HG03378 (cell line): Measurements from ENCODE around the gene ATP2C1.

Source experiments
- ATAC-seq: cut with Tn5 transposase; IDR thresholded peaks from one replicate; pipeline ENCODE4 v1.9.1; 2021; ENCODE audit warnings: mild to moderate bottlenecking, moderate library complexity; ENCODE audit not compliant: unreplicated experiment

The ATP2C1 gene

GRCh38 chr3:130975251-130975650, 81.4 kb downstream of the ATP2C1 start:
- no peak for ATAC-seq

DNA sequence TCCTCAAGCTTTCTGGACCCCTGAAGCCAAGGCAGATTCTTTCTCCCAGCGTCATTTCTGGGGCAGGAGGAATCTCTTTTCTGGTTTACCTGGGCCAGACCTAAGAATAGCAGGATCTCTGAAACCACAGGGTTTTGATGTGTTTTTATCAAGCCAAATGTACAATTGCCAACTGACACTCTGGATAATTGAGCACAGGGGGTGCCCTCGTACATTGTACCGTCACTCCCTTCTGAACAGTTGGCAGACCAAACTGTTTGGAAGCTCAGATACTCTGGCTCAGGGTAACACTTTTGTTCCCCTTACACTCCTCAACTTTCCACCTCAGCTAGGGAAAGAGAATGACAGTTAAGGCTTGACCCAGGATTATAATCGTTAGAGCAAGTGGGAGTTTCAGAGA, 82.8 kb downstream of the ATP2C1 start:
- no peak for ATAC-seq

- no peak for ATAC-seq
Observed at GRCh38 chr3:130979117-130979516, 85.2 kb downstream of the ATP2C1 start.

DNA sequence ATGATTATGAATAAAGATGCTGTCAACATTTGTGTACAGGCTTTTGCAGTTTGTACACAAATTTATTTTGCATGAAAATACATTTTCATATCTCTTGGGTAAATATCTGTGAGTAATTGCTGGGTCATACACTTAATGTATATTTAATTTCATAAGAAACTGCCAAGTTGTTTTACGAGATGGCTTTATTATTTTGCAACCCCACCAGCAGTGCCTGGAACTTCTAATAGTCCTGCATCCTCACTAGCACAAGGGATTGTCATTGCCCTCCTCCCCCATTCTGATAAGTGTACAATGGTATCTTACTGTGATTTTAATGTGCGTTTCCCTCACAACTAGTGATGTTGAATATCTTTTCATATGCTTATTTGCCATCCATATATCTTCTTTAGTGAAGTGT, 87.6 kb downstream of the ATP2C1 start:
- ATAC-seq: no peak

- no peak for ATAC-seq
Observed at GRCh38 chr3:130990282-130990681, 96.4 kb downstream of the ATP2C1 start.

DNA sequence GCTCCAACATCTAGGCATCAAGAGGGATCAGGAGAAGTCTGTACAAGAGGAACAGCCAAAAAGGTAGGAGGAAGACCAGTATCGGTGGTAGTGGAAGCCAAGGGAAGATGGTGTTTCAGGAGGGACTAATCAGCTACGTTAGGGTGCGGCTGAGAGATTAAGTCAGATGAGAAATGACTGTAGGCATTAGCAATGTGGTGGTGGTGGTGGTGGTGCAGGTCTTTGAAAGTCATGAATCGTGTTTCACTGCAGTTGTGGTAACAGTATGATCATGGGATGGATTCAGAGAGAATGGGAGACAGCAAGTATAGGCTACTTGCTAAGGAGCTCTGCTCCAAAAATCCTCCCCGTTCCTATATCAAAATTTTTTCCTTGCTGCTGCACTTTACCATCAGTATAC, 97.2 kb downstream of the ATP2C1 start:
- ATAC-seq: no peak

DNA sequence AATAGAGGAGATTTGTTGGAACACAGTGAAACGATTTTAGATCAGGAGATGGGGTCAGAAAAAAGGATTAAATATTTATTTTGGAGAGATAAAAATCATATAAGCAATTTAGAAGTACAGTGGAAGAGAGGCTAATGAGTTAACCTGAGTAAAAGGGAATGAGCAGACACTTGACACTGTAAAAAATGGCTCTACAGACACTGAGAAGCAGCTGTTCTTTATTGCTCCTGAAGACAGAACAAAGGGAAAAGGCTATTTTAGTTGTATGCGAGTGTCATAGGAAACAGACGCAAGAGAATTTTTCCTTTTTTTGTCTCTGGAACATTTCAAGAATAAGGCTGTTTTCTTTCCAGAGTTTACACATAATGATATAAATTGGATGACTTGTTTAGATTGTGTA, 98.5 kb downstream of the ATP2C1 start:
- no peak for ATAC-seq

GRCh38 chr3:130997289-130997688, 103.4 kb downstream of the ATP2C1 start:
- no peak for ATAC-seq

- no peak for ATAC-seq
Observed at GRCh38 chr3:131001071-131001470, 107.2 kb downstream of the ATP2C1 start.

GRCh38 chr3:131004603-131005002, 110.7 kb downstream of the ATP2C1 start:
- no peak for ATAC-seq

DNA sequence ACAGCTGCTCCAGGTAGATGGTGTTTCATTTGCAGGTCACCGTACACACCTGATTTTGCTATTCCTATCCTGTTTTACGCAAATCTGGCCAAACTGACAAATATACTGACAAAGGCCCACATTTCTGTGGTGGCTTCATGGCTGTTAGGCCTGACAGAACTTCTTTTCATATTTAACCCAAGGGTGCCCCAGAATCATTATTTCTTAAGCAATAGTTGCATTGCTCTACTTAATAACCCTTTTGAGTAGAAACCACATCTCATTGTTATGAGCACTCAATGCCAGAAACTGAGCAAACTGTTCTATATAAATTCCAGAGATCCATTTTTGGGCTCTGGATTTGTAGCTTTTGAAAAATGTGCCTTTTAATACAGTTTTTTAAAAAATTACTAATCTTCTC, 113.4 kb downstream of the ATP2C1 start:
- no peak for ATAC-seq

DNA sequence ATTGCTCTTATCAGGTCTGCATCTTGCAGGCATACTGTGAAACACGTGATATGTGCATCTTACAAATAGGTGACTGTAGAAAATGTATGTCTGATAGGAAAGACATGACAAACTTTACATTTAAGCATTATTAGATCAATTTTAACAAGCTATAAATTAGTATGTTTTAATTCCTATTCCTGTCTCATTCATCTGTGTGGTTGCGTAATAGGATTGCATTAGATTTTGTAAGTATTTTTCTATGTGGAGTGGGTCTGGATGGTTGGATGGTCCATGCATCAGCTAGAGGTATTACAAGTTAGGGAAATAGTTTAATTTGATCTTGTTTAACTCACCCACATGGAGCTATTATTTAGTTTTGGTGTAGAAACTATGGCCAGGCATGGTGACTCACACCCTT, 113.9 kb downstream of the ATP2C1 start:
- no peak for ATAC-seq

DNA sequence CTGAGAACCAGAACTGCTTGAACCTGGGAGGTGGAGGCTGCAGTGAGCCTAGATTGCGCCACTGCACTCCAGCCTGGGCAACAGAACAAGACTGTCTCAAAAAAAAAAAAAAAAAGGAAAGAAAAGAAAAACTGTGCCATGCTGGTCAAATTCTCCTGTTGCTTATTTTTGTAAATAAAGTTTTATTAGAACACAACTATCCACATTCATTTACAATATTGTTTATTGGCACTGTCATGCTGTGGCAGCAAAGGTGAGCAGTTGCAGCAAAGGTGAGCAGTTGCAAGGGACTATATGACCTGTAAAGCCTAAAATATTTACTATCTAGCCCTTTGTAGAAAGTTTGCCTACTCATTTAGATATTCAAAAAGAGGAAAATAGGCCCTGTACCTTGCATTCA, 114.4 kb downstream of the ATP2C1 start:
- no peak for ATAC-seq

DNA sequence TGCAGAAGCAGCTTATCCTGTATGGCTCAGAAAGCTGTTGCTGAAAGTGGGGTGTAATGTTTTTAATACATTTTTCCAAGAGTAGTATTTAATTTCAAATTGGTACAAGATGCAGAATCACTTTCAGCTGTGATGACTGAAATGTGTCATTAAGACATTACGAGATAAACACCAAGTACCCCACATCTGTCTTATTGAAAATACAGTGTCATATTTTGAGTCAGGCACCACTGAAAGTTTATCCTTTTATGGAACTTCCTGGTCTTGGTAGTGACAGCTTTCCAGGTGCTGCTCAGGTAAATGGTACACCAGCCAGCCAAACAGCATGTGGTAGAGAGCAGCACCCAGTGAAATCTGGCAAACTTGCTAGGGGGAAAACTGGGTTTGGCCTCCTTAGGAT, 115.8 kb downstream of the ATP2C1 start:
- ATAC-seq: no peak

DNA sequence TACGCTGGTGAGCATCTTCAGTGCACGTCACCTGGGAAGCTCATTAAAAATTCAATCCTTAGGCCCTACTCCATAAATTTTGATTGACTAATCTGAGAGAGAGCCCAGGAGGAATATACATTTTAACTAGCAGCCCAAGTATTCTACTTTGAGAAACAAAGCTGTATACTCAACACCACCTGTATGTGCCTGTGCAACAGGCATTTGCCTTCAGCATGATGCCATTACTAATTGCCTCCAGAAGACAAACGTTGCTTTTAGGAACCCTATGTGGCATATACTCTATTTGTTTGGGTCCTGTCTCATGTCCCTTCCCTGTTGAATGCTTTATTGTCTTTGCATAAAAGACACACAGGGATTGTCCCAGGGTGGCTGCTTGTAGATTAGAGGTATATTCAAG, 125.1 kb downstream of the ATP2C1 start:
- ATAC-seq: no peak

GRCh38 chr3:131020122-131020693, 126.3 kb downstream of the ATP2C1 start:
- ATAC-seq: no peak

- ATAC-seq: no peak
Observed at GRCh38 chr3:131025539-131025938, 131.7 kb downstream of the ATP2C1 start.

- ATAC-seq: peak; percentile 94
Observed at GRCh38 chr3:131026321-131027151, 132.7 kb downstream of the ATP2C1 start, which contains the start of the genes ASTE1 and NEK11. Gene ASTE1, minus strand, starts transcription at chr3:131026825. Its CDS starts 1,519 bp downstream, at chr3:131025306. Gene NEK11, plus strand, starts transcription at chr3:131026877. Its CDS starts 2,832 bp downstream, at chr3:131029709.

GRCh38 chr3:131028844-131029243, 135.0 kb downstream of the ATP2C1 start:
- ATAC-seq: no peak

DNA sequence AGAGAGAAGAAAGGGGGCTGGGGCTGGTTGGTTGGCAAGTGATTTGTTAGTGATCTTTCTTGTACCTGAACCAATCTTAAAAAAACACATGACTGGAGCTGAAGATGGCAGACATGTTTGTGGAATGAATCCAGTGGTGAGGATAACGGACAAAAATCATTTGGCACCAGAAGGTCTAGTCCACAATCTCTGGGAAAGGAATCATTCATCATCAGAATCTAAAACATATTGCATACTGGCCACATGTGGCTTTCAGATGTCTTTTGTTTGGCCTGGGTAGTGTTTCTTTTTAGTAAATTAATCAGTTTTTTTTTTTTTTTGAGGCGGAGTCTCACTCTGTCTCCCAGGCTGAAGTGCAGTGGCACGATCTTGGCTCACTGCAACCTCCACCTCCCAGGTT, 137.8 kb downstream of the ATP2C1 start:
- ATAC-seq: no peak

- peak; percentile 45 for ATAC-seq
Observed at GRCh38 chr3:131033480-131034080, 139.7 kb downstream of the ATP2C1 start.

- no peak for ATAC-seq
Observed at GRCh38 chr3:131036200-131036816, 142.4 kb downstream of the ATP2C1 start.
